Immature natural killer cell (primary cell): ENCODE measurements around the gene THBS2. TPM values are rescaled to one million over a fixed set of nuclear protein-coding genes. Genes with fewer than 3 reads are reported as not detected.
"Not testable (repeated sequence)": the region's sequence is repeated elsewhere in the genome, so short reads cannot be mapped to it uniquely, and the experiment has no call there.

Experiments
- DNase-seq, 3 donors: peaks; one replicate each; pipeline ENCODE4 v3.0.0; 2022; ENCODE audit warnings: mixed read lengths in 1 of 3
- H3K27ac Mint-ChIP-seq, 6 donors: one replicate each; pipeline ENCODE4 v1.8.0; 2020; ENCODE audit warnings: mixed read lengths in 6 of 6, mild to moderate bottlenecking in 5 of 6, inconsistent platforms in 4 of 6, moderate library complexity in 3 of 6
- H3K27me3 Mint-ChIP-seq, 3 donors: one replicate each; pipeline ENCODE4 v1.8.0; 2020 to 2021; ENCODE audit warnings: low read depth in 3 of 3, mild to moderate bottlenecking in 3 of 3, mixed read lengths in 3 of 3, moderate library complexity in 3 of 3, inconsistent platforms in 1 of 3
- H3K36me3 Mint-ChIP-seq, 3 donors: one replicate each; pipeline ENCODE4 v1.8.0; 2020; ENCODE audit warnings: mixed read lengths in 3 of 3, inconsistent platforms in 2 of 3, mild to moderate bottlenecking in 2 of 3
- H3K4me1 Mint-ChIP-seq, 2 donors: one replicate each; pipeline ENCODE4 v1.8.0; 2020; ENCODE audit warnings: inconsistent platforms in 2 of 2, mild to moderate bottlenecking in 2 of 2, mixed read lengths in 2 of 2, moderate library complexity in 1 of 2
- H3K4me3 Mint-ChIP-seq, 5 donors: one replicate each; pipeline ENCODE4 v1.8.0; 2020; ENCODE audit warnings: mild to moderate bottlenecking in 5 of 5, mixed read lengths in 5 of 5, inconsistent platforms in 3 of 5, moderate library complexity in 3 of 5
- H3K9me3 Mint-ChIP-seq, 6 donors: one replicate each; pipeline ENCODE4 v1.8.0; 2020; ENCODE audit warnings: mild to moderate bottlenecking in 6 of 6, mixed read lengths in 6 of 6, inconsistent platforms in 4 of 6, moderate library complexity in 3 of 6
- polyA plus RNA-seq, 3 donors: library from polyadenylated mRNA; unstranded; fragments of 300-500 nt; fragmentation: Illumina TruSeq; gene quantifications; one replicate each; pipeline ENCODE4 v1.2.3, GENCODE V29; 2021

The THBS2 gene
- polyA plus RNA-seq, 3 donors from 2014 or later: 0.06 to 0.11 TPM; not detected in 1

- H3K36me3 Mint-ChIP-seq: no peaks in the 10 kb centered on the region
- no peak for DNase-seq
- no peak overlapping the region for H3K4me3 Mint-ChIP-seq
- no peak overlapping the region for H3K27ac Mint-ChIP-seq
- H3K4me1 Mint-ChIP-seq: no peaks in the 10 kb centered on the region
- H3K27me3 Mint-ChIP-seq: peaks cover 0 to 12% (median 2%) of the 10 kb centered on the region in 3 donors
- H3K9me3 Mint-ChIP-seq: no peaks in the 10 kb centered on the region
These were observed 69.2 kb downstream of the THBS2 start for GRCh38 chr6:169184419-169184818.

GRCh38 chr6:169183233-169183632 is 70.4 kb downstream of the THBS2 start:
- Mint-ChIP-seq H3K27ac (no peak overlapping the region), H3K9me3 (no peaks in the 10 kb centered on the region), H3K36me3 (no peaks in the 10 kb centered on the region), H3K4me1 (no peaks in the 10 kb centered on the region), H3K4me3 (no peak overlapping the region), H3K27me3 (peaks cover 0 to 9% (median 2%) of the 10 kb centered on the region in 3 donors)
- DNase-seq: no peak

GRCh38 chr6:169179831-169180230 is 73.8 kb downstream of the THBS2 start:
- not testable (repeated sequence) for H3K4me3 Mint-ChIP-seq, H3K4me1 Mint-ChIP-seq, DNase-seq, H3K27ac Mint-ChIP-seq, H3K9me3 Mint-ChIP-seq, H3K36me3 Mint-ChIP-seq
- peaks cover 0 to 14% (median 6%) of the 10 kb centered on the region in 3 donors for H3K27me3 Mint-ChIP-seq

GRCh38 chr6:169177516-169178166 is 76.0 kb downstream of the THBS2 start:
- peaks cover 0 to 10% (median 6%) of the 10 kb centered on the region in 3 donors for H3K27me3 Mint-ChIP-seq
- DNase-seq: no peak
- no peaks in the 10 kb centered on the region for H3K36me3 Mint-ChIP-seq
- no peak overlapping the region for H3K27ac Mint-ChIP-seq
- no peak overlapping the region for H3K4me3 Mint-ChIP-seq
- no peaks in the 10 kb centered on the region for H3K4me1 Mint-ChIP-seq
- H3K9me3 Mint-ChIP-seq: no peaks in the 10 kb centered on the region

GRCh38 chr6:169176361-169176991 is 77.2 kb downstream of the THBS2 start:
- no peak for DNase-seq
- H3K9me3 Mint-ChIP-seq: no peaks in the 10 kb centered on the region
- no peak overlapping the region for H3K27ac Mint-ChIP-seq
- H3K4me3 Mint-ChIP-seq: no peak overlapping the region
- H3K27me3 Mint-ChIP-seq: peaks cover 0 to 10% (median 8%) of the 10 kb centered on the region in 3 donors
- no peaks in the 10 kb centered on the region for H3K36me3 Mint-ChIP-seq
- no peaks in the 10 kb centered on the region for H3K4me1 Mint-ChIP-seq

- H3K27ac Mint-ChIP-seq: no peak overlapping the region
- DNase-seq: no peak
These were observed 78.2 kb downstream of the THBS2 start for GRCh38 chr6:169175360-169175887.

GRCh38 chr6:169174516-169175359 is 78.9 kb downstream of the THBS2 start:
- Mint-ChIP-seq H3K27ac (no peak overlapping the region), H3K4me1 (no peaks in the 10 kb centered on the region), H3K27me3 (peaks cover 0 to 8% (median 7%) of the 10 kb centered on the region in 3 donors), H3K36me3 (no peaks in the 10 kb centered on the region), H3K4me3 (no peak overlapping the region), H3K9me3 (no peaks in the 10 kb centered on the region)
- DNase-seq: no peak

More at GRCh38 chr6:169175360-169175887, 78.2 kb downstream of the THBS2 start:
- Mint-ChIP-seq H3K36me3 (no peaks in the 10 kb centered on the region), H3K9me3 (no peaks in the 10 kb centered on the region), H3K27me3 (peaks cover 0 to 8% (median 7%) of the 10 kb centered on the region in 3 donors), H3K4me1 (no peaks in the 10 kb centered on the region), H3K4me3 (no peak overlapping the region)

- Mint-ChIP-seq H3K9me3 (no peaks in the 10 kb centered on the region), H3K36me3 (no peaks in the 10 kb centered on the region), H3K4me1 (no peaks in the 10 kb centered on the region), H3K27ac (no peak overlapping the region), H3K4me3 (no peak overlapping the region), H3K27me3 (peaks cover 0 to 15% (median 8%) of the 10 kb centered on the region in 3 donors)
- DNase-seq: no peak
These were observed 79.9 kb downstream of the THBS2 start for GRCh38 chr6:169173532-169174268.

- no peak overlapping the region for H3K4me3 Mint-ChIP-seq
- no peaks in the 10 kb centered on the region for H3K9me3 Mint-ChIP-seq
- no peak for DNase-seq
- no peak overlapping the region for H3K27ac Mint-ChIP-seq
- H3K27me3 Mint-ChIP-seq: peaks cover 0 to 14% (median 8%) of the 10 kb centered on the region in 3 donors
- no peaks in the 10 kb centered on the region for H3K36me3 Mint-ChIP-seq
- H3K4me1 Mint-ChIP-seq: no peaks in the 10 kb centered on the region
These were observed 80.7 kb downstream of the THBS2 start for GRCh38 chr6:169172946-169173345.

- H3K27me3 Mint-ChIP-seq: peaks cover 0 to 10% (median 8%) of the 10 kb centered on the region in 3 donors
- H3K9me3 Mint-ChIP-seq: no peaks in the 10 kb centered on the region
- peak overlapping the region in 1 of 6 donors; percentile 55 for H3K27ac Mint-ChIP-seq
- no peaks in the 10 kb centered on the region for H3K36me3 Mint-ChIP-seq
- no peak for DNase-seq
- no peaks in the 10 kb centered on the region for H3K4me1 Mint-ChIP-seq
- H3K4me3 Mint-ChIP-seq: no peak overlapping the region
These were observed 81.2 kb downstream of the THBS2 start for GRCh38 chr6:169172456-169172855.

- no peaks in the 10 kb centered on the region for H3K36me3 Mint-ChIP-seq
- H3K4me3 Mint-ChIP-seq: no peak overlapping the region
- no peaks in the 10 kb centered on the region for H3K4me1 Mint-ChIP-seq
- H3K9me3 Mint-ChIP-seq: no peaks in the 10 kb centered on the region
- no peak for DNase-seq
- H3K27ac Mint-ChIP-seq: no peak overlapping the region
- H3K27me3 Mint-ChIP-seq: peaks cover 0 to 10% (median 7%) of the 10 kb centered on the region in 3 donors
These were observed 81.7 kb downstream of the THBS2 start for GRCh38 chr6:169171951-169172350.

GRCh38 chr6:169171016-169171415 is 82.6 kb downstream of the THBS2 start:
- Mint-ChIP-seq H3K36me3 (no peaks in the 10 kb centered on the region), H3K9me3 (no peaks in the 10 kb centered on the region), H3K27ac (no peak overlapping the region), H3K4me3 (no peak overlapping the region), H3K27me3 (peaks cover 0 to 10% (median 3%) of the 10 kb centered on the region in 3 donors), H3K4me1 (no peaks in the 10 kb centered on the region)
- DNase-seq: no peak

GRCh38 chr6:169170583-169170955 is 83.1 kb downstream of the THBS2 start:
- Mint-ChIP-seq H3K9me3 (no peaks in the 10 kb centered on the region), H3K36me3 (no peaks in the 10 kb centered on the region), H3K27me3 (peaks cover 0 to 10% (median 4%) of the 10 kb centered on the region in 3 donors), H3K4me3 (no peak overlapping the region), H3K27ac (no peak overlapping the region), H3K4me1 (no peaks in the 10 kb centered on the region)
- no peak for DNase-seq
